ENCODE data around the gene BIRC7.
A peak's percentile ranks its signal among the peaks of the same experiment; 100 is the strongest.

Gene BIRC7

DNA sequence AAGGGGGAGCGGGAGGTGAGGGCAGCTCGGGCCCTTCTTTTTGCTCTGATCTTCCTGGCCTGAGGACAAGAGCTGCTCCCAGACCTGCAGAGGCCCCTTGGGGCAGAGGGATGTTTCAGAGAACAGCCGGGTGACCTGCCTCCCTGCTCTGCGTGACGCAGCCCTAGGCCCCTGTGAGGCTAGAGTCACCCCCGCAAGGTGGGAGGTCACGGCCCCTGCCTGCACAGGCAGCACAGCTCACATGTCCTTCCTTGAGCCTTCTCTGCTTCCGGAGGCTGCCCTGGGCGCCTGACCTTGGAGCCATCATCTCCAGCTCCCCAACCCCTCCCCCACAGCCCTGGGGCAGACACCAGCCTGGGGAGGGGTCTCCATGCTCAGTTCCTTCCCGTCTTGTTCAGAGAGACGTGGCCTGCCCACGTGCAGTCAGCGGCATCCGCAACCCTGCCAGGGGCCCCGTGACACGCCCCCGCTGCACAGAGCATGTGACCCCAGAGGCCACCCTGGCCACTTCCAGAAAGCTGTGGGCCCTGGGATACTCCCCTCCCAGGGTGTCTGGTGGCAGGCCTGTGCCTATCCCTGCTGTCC lies at the start of gene BIRC7:
TSS of gene BIRC7 (plus strand) at position 507 of the 585 bp plus-strand sequence. CDS start 192 bp downstream, outside the sequence.
- no peak for DNase-seq

DNA sequence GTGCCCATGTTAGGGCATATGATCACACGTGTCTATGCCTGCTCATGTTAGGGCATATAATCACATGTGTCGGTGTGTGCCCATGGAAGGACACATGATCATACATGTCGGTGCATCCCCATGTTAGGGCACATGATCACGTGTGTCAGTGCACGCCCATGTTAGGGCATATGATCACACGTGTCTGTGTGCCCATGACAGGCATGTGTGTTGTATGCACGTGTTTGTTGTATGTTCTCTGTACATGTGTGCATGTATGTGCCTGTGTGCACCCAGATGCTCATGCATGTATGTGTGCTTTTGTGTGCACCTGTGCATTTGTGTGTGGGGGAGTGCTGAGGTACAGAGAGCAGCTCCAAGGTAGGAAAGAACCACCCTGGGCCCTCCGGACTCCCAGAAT lies 49.6 kb upstream of the BIRC7 start:
- DNase-seq = no peak

- peak; percentile 32 for DNase-seq
Measured at GRCh38 chr20:63186528-63187316, 49.0 kb upstream of the BIRC7 start.

DNA sequence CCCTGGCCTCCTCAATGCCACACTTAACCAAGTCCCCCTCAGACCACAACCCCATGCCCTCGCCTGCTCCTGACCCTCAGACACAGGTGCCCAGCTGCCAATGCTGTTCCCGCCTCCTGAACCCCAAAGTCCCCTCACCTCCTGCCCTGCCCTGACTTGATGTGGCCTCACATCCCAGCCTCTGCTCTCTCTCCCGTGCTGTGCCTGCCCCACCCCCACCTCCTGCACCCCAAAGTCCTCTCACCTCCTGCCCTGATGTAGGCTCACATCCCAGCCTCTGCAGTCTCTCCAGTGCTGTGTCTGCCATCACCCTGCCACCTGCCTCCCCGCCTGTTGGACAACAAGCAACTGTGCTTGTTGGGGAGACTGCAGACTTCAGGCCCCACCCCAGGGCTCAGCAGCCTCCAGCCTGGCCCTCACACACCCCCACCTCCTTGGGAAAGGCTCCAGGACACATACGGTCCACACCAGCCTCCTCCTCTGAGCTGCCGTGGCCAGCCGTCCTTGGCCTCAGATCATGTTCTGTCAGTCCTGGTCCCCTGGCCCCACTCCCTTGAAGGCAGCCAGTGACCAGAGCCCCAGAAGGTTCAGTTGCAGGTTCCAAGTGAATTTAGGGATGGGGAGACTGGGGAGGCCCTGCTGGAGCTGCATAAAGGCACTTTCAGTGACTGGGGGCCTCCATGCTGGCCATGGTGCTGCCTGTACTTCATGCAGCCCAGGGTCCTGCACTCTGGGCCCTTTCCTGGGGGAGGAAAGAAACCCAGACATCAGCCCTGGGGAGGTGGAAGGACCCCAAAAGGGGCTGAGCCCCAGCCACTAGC lies 48.2 kb upstream of the BIRC7 start:
- no peak for DNase-seq

DNA sequence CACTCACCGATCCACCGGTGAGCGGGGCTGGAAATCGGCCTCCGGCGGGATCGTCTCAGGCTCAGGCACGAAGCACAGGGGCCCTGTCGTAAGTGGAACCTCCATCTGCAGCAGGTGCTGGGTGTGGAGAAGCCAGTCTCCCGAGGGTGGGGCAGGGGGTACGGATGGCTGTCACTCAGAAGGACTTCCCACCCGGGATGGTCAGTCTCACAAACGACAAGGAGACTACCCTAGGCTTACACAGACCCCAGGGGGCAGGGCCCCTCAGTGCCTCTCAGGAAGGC lies 47.6 kb upstream of the BIRC7 start:
- DNase-seq = no peak

GRCh38 chr20:63188641-63189321 lies 46.9 kb upstream of the BIRC7 start:
- DNase-seq = no peak

DNA sequence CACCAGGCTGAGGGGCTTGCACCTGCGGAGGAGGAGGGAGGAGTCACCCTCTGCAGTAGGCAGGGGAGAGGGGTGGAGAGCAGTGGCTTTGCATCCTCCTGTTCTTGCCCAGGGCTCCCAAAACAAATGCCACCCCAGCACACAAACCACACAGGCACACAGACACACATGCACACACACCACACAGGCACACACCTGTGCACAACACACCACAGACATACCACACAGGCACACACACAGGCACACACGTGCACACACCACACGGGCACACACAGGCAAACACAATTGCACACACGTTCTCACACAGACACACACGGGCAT lies 46.4 kb upstream of the BIRC7 start:
- no peak for DNase-seq

DNA sequence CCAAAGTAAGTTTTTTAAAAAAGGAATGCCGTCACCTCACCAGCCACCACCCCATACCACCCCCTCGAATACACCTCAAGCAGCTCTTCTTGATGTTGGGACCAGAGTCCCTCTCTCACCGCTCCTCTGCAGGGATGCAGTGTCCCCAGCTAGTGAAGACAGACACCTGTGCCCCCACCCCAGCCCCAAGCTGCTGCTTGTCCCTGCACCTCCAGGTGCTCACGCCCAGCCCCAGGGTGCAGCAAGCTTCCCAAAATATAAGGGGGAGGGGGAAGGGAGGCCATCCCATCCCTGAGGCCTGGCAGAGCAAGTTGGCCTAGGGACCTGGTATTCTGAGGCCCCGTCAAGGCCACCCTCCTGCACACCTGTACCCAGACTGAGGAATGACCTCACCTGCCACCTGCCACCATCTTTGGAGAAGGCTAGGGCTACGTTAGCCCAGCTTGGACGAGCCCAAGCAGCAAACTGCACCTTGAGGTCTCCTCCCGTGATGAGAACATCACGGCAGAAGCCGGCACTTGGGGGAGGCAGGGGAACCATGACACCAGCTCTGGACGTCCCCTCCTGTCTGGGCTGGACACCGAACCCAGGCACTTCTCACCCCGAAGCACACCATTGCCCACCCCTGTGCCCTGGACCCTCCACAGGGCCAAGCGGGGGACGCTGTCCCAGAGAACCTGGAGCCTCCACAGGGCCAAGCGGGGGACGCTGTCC lies 45.7 kb upstream of the BIRC7 start:
- DNase-seq = no peak

DNA sequence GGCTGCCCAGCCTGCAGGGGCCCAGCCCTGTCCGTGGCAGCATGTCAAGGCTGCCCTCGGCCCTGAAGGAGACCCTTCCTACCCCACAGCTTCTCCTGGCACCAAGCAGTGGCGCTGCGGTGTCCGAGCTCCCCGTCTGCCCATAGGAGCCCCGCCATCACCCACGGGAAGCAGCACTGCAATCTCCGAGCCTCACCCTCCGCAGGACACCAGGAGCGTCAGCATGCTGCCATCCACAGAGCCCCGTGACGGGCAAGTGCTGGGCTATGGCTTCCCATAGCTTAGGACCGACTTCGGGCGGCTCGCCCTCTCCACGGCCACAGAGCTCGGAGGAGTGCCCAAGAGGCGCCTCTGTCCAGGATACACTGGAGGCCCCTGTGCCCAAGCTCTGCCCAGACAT lies 44.9 kb upstream of the BIRC7 start:
- no peak for DNase-seq

DNA sequence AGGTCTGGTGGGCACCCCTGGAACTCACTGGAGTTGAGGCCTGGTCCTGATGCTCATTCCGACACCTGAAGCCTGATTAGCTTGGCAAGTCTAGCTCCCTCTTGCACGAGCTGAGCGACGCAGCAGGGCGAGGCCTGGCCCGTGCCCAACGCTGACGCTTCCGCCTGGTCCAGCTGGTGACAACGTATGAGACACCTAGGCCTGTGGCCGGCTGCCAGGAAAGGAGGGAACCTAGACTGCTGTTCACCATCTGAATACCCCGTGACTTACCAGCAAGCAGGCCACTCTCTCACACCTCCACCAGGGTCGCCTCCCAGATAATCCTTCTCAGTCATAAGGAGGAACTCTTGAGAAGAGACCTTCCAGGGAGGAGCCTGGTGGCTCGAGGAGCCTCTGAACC lies 44.3 kb upstream of the BIRC7 start:
- DNase-seq = peak; percentile 55

DNA sequence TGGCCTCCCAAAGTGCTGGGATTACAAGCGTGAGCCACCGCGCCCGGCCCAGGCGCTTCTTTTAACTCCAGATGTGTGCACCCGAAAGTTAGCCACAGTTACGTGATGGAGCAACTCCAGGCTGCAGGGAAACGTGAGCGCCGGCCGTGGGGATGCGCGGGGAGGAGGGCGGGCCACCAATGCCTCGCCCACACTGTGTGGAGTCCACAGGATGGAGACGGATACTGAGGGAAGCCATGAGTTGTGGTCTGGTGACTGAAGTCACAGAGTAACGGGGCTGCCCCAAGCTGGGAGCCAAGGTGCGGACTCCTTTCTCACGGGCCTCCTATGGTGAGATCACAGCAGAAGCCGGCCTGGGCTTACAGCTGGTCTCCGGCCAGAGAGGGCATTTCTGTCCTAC lies 43.0 kb upstream of the BIRC7 start:
- no peak for DNase-seq

GRCh38 chr20:63194007-63194796 lies 41.5 kb upstream of the BIRC7 start:
- DNase-seq = no peak

GRCh38 chr20:63194797-63195173 lies 40.9 kb upstream of the BIRC7 start:
- DNase-seq = no peak

- no peak for DNase-seq
Measured at GRCh38 chr20:63196768-63197470, 38.8 kb upstream of the BIRC7 start.

- no peak for DNase-seq
Measured at GRCh38 chr20:63198606-63199005, 37.1 kb upstream of the BIRC7 start.

GRCh38 chr20:63202021-63202420 lies 33.7 kb upstream of the BIRC7 start:
- no peak for DNase-seq

DNA sequence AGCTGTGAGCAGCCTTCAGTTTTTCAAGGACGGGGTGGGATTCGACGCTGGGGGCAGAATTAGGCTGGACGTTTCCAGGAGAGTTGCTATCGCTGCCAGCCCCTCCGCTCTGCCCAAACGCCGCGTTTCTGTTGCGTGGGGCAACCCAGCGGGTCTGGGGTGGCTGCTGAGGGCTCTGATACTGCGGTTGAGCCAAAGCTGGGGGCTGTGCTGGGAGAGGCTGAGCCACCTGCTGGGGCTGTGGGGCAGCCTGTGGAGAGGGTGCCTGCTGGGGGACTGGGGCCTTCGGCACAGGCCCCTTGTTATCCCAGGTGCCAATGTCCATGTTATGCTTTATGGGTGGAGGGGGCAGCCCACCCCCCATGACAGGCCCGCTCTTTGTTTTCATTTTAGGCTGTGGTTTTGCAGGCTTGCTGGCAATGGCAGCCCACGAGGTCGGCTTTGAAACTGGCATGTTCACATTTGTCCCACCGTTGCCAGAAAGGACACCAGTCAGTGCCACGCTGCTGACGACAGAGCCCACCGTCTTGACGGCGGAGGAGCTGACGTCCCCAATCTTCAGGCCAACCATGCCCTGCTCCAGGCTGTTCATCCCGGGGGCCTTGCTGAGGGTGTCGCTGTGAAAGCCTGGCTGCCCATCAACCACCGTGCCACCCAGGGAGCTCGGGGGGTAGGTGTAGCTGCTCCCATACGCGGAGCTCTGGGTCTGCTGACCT lies 32.7 kb upstream of the BIRC7 start:
- DNase-seq = no peak

DNA sequence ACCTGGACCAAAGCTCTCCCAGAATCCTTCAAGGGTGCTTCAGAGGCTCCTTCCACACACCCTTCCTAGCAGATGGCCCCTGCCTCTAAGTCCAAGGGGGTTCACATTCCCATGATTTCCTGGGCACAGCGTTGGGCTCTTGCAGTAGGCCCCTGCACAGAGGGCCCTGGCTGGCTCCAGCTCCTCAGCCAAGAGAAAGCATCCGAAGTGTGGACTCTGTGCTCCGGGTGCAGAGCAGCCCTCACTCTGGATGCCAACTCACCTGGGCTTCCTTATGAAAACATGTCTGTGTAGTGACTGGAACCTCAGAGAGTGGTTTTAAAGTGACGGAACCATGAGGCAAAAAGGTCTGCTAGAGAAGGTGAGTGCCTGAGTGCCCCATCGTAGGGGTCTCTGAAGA lies 31.3 kb upstream of the BIRC7 start:
- DNase-seq = no peak

DNA sequence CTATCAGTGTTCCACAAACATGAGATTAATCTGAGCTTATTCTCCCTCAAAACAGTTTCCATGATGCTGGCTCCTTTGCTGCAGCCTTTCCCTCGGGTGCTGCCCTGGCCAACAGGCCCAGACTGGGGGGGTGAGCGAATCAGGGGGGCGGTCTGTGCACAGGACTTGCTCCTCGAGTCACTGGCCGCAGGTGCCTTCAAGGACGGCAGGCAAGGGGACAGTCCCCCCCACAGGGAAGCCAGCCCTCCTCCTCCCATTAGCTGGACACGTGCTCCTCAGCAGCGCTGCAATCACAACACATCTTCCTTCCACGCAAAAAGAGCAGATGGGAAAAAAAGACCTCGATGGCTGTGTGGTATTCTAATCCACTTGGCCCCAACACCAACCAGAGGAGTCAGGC lies 29.8 kb upstream of the BIRC7 start:
- no peak for DNase-seq

- no peak for DNase-seq
Measured at GRCh38 chr20:63206878-63207277, 28.8 kb upstream of the BIRC7 start.

DNA sequence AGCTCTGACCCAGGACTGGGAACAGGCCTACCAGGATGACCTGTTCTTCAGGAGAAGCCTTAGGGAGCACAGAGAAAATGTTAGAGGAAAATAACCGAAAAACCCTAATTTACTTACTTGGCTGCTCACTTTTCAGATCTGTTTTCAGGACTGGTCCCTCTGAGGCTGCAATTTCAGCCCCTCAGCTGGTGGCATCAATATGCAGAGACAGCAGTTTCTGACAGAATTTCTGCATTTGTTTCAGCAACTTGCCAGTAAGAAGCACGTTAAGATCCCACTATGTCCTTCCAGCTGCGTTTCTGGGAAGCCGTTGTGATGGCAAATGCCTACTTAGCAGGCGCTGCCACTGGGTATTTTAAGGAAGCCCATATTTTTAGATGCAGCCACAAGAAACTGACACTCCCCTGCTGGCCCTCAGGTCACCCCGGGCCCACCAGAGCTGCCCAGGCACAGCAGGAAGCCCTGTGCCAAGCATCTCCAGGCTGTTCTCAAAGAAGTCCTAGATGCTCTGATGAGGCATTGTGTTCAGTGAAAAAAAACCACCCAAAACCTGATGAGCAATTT lies 27.3 kb upstream of the BIRC7 start:
- no peak for DNase-seq
